ENCODE results near the gene GH1. TPM values are rescaled to one million over a fixed set of nuclear protein-coding genes. Genes with fewer than 3 reads are reported as not detected.
"Not testable (repeated sequence)": the region's sequence is repeated elsewhere in the genome, so short reads cannot be mapped to it uniquely, and the experiment has no call there.

GH1 gene
- total and polyA plus RNA-seq, 3 donors from 2014 or later = 0.43 TPM; not detected in 2

DNA sequence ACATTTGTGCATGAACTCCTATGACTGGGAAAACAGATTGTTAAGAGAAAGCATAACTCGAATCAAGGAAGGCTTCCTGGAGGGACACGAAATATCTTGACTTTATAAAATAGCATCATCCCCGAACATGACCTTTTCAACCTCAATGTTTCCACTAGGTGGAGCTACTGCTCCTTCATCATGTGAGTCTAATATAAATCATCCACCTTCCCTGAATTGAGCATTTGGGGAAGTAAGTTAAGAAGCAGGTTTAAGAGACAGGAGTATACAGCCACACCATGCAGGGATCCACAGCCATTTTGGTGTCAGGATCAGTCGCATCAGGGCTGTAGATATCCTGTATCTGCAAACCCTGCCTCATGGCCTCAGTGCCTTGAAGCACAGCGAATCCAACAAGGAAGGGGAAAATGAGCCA is 14.8 kb downstream of the GH1 start:
- H3K9me3 ChIP-seq; DNase-seq; H3K27me3 ChIP-seq; H3K4me3 ChIP-seq; intact Hi-C loops (cut with DNase I; ENCODE audit: low total_unique reads); H3K36me3 ChIP-seq (ENCODE audit: low read depth, missing control alignments); H3K4me1 ChIP-seq; H3K27ac ChIP-seq: not testable (repeated sequence)
- TF ChIP-seq, protein P1, sequence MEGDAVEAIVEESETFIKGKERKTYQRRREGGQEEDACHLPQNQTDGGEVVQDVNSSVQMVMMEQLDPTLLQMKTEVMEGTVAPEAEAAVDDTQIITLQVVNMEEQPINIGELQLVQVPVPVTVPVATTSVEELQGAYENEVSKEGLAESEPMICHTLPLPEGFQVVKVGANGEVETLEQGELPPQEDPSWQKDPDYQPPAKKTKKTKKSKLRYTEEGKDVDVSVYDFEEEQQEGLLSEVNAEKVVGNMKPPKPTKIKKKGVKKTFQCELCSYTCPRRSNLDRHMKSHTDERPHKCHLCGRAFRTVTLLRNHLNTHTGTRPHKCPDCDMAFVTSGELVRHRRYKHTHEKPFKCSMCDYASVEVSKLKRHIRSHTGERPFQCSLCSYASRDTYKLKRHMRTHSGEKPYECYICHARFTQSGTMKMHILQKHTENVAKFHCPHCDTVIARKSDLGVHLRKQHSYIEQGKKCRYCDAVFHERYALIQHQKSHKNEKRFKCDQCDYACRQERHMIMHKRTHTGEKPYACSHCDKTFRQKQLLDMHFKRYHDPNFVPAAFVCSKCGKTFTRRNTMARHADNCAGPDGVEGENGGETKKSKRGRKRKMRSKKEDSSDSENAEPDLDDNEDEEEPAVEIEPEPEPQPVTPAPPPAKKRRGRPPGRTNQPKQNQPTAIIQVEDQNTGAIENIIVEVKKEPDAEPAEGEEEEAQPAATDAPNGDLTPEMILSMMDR (IDR thresholded peaks at IDR 0.05) = peak in 1 of 3 experiments; percentile 35
- WGBS, 2 donors = 52 to 65% methylated on average over 5 of the region's 5 CpGs

DNA sequence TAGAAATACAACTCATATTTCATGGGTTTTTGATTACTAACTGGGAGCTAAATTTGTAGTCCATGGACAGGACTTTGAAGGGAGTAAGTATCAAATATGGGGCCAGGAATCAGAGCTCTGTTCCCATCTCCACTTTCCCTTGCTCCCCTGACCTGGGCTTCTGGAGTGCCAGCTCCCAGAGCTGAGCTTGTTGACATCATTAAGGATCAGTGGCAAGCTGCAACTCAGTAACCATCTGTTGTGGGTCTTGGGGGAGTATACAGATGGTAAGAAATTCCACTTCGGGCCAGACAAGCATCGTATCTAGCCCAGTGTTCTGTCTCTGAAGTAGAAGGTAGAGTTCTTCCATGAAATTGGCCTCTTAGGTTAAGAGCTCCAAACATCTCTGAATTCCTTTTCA is 16.7 kb downstream of the GH1 start:
- H3K9me3 ChIP-seq; H3K4me3 ChIP-seq; intact Hi-C loops (cut with DNase I; ENCODE audit: low total_unique reads); H3K36me3 ChIP-seq (ENCODE audit: low read depth, missing control alignments); H3K27ac ChIP-seq; H3K27me3 ChIP-seq; H3K4me1 ChIP-seq: not testable (repeated sequence)
- WGBS, 2 donors = 48 to 84% methylated on average over 2 of the region's 2 CpGs
- peak; percentile 34 for DNase-seq

DNA sequence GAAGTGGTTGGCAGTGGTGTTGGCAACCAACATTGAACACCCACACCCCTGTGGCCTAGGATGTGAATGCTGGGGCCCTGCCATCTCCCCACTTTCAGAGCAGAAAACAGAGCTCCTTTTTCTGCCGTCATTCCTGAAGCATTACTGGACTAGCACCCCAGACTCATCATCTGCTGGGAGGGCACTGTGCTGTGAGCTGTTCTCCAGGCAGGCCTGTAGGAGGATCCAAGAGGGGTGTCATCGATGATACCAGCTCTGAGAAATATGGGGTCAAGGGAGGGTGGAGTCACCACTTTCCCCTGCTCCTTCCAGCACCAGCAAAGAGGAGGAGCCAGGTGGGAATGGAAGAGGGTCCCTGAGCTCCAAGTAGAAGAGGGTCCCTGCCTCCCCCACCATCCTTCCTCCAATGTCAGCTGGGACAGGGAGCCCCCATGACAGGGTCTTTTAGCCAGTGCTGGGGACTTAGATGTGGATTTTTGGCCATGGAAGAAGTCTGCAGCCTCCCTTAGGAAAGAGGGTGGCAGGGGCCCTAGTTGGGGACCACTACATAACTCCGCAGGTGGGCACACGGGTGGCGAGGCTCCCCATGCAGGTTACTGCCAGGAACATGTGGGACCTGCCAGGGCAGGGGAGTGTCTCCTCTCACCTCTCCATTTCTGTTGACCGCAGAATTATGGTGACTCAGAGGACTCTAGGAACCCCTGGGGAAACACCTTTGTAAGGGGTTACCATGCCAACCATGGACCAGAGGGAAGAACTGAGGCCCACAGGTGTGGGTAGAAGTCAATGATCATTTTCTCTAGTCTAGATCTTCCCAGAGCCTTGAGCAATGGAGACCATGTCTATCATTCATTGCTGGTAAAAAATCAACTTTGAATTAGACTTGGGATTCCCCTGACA is 19.5 kb downstream of the GH1 start:
- intact Hi-C loops (cut with DNase I; ENCODE audit: low total_unique reads); H3K27ac ChIP-seq; H3K27me3 ChIP-seq; H3K9me3 ChIP-seq; H3K4me3 ChIP-seq; H3K4me1 ChIP-seq; DNase-seq; H3K36me3 ChIP-seq (ENCODE audit: low read depth, missing control alignments): not testable (repeated sequence)
- WGBS, 2 donors = 90 to 95% methylated on average over 5 to 6 of the region's 6 CpGs

DNA sequence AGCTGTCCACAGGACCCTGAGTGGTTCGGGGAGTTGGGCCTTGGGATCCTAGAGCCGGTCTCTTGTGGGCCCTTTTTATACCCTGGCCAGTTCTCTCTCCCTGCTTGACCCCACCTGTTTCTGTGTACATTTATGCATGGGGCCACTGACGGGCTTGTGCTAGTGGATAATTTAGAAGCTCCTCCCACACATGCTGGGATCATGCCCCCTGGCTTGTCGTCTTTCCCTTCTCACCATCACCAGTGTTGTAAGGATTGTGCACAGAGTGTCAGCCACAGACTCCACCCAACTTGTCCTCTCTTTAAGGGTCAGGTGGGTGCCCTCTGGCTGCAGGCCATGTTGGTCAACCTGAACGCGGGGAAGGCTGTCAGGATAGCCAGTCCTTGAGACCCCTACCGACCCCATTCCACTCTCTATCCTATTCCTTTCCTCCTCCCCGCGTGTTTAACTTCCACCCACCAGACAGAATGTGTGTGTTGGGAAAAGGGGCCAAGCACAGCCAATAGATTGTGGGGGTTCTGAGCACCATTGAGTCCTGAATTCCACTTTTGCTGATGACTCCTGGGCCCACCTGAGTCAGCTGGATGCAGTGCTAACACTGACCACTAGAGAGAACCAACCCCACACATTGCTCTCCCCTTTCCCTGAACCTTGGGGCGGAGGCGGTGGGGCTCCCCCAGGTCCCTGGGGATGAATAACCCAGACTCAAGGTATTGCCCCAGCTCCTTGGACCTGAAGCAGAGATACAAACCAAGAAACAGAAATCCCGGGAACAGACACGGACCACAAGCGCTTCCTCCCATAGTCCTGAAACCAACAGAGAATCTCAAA is 21.9 kb downstream of the GH1 start, which contains the start of gene CSH1:
CSH1 (minus strand) TSS at position 51 of the 831 bp plus-strand sequence. CDS start 63 bp downstream, outside the sequence.
- H3K4me3 ChIP-seq; H3K36me3 ChIP-seq (ENCODE audit: low read depth, missing control alignments); H3K9me3 ChIP-seq; H3K27ac ChIP-seq; DNase-seq; H3K4me1 ChIP-seq; intact Hi-C loops (cut with DNase I; ENCODE audit: low total_unique reads); H3K27me3 ChIP-seq: not testable (repeated sequence)
- WGBS, 2 donors = 89 to 95% methylated on average over 9 to 14 of the region's 14 CpGs

DNA sequence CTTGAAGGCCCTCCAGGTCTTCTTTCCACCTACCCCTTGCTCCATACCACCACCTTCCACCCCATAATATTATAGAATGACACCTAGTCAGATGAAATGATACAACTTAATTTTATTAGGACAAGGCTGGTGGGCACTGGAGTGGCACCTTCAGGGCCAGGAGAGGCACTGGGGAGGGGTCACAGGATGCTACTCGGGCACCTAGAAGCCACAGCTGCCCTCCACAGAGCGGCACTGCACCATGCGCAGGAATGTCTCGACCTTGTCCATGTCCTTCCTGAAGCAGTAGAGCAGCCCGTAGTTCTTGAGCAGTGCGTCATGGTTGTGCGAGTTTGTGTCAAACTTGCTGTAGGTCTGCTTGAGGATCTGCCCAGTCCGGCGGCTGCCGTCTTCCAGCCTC is 23.8 kb downstream of the GH1 start:
- DNase-seq, H3K4me1 ChIP-seq: not testable (repeated sequence)
- WGBS, 2 donors = 95 to 97% methylated on average over 6 to 10 of the region's 10 CpGs

DNA sequence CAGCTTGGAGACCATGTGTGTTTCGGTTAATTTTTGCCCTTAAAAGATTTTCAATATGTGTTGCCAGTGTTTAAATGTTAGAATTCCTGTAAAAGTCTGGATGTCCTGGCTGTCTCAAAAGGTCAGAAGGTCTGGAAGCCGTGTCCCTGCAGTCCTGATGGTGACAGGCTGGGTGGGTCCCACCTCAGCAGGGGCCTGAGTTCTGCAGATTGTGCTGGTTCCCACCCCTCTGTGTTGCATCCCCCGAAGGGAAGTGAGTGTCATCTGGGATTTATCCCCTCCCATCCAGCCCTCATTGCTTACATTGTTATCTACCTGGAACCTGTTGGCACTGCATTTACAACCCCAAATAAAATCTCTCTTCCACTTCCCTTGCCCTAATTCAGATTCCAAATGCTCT is 24.6 kb downstream of the GH1 start:
- H3K27me3 ChIP-seq; H3K4me1 ChIP-seq; intact Hi-C loops (cut with DNase I; ENCODE audit: low total_unique reads); DNase-seq; H3K27ac ChIP-seq; H3K9me3 ChIP-seq; H3K36me3 ChIP-seq (ENCODE audit: low read depth, missing control alignments); H3K4me3 ChIP-seq: not testable (repeated sequence)
- WGBS, 2 donors = 81 to 87% methylated on average over 3 of the region's 3 CpGs

More for the DNA sequence above, 23.8 kb downstream of the GH1 start:
- H3K27me3 ChIP-seq; H3K36me3 ChIP-seq (ENCODE audit: low read depth, missing control alignments); intact Hi-C loops (cut with DNase I; ENCODE audit: low total_unique reads); H3K4me3 ChIP-seq; H3K27ac ChIP-seq; H3K9me3 ChIP-seq: not testable (repeated sequence)

DNA sequence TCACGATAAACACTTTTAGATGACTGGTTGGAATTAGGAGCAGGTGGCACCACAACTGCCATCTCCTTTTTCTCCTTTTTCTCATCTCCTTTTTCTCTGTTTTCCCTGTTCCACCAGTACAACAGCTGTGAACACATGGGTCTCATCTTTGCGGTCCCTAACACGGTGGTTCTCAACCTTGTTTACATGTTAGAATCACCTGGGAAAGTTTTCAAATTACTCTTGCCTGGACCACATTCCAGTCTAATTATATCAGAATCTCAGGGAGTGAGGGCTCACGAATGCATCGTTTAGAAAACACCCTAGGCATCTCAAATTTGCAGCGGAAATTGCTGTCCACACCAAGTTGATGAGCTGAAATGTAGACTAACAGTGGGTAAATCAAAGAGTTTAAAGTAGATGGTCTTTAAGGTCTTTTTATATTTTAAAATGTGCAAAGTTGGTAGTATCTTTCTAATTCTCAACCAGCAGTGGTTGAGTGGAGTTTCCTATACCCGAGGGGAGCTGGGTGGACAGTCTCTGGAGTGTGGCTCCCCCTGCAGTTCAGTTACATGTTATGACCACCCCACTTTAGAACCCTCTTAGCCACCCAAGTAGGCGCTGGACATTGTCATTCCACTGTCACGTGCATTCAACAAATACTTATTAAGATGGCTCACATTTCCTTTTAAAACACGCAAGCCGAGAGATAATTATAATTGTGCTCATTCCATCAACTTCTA is 26.2 kb downstream of the GH1 start:
- WGBS, 2 donors = 79 to 83% methylated on average over 11 of the region's 11 CpGs
- H3K27ac ChIP-seq; H3K36me3 ChIP-seq (ENCODE audit: low read depth, missing control alignments); H3K4me3 ChIP-seq; H3K27me3 ChIP-seq; H3K4me1 ChIP-seq; DNase-seq; intact Hi-C loops (cut with DNase I; ENCODE audit: low total_unique reads); H3K9me3 ChIP-seq: not testable (repeated sequence)

Data from testis (tissue), 3 donors.